ENCODE results near the gene CAPN1. TPM values are rescaled to one million over a fixed set of nuclear protein-coding genes. Genes with fewer than 3 reads are reported as not detected.

CAPN1 gene
- total and polyA plus RNA-seq, 2 of the 13 experiments (the other 11 are each of a cell fraction or from before 2014, with no cell fraction given), result 57.3 to 82.6 TPM

DNA sequence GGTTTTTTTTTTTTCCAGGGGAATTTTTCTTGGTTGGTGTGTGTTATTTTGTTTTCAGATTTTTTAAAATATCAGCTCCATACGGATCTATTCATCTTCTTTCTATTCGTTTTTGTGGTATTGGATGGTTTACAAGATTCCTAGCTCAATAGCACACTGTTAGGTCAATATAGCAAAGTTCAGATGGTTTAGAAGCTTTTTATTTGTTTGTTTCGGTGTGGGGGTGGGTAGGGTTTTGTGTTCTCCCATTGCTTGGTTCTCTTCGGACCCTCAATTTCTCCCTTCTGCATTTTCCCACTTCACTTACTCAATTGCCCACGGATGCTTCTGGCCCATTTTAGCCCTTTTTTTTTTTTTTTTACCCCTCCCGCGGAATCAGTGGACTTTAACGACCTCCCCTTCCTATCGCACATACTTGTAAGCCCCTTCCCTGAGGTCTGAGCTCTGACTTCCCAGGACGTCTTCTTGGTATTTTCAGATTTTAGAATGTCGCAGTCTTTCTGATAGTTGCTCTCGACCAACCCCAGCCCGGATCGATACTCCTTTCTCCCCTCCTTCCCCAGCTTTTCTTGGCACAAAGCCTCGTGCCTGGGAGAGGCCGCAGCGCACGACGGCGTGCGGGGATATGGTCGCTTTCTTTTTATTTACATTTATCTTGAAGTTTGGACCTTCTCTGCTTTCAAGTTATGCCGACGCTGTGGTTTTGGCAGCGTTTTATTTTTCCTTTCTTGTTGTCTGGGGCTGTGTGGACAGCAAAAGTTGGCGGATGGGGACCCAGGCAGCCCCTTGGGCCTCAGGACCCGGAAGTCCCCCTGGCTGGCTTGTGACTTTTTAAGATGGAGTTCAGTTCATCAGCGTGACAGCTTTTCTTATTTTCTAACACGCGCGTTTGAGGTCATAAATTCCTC, 16.1 kb upstream of the CAPN1 start (continued):
- TF ChIP-seq, protein P1, sequence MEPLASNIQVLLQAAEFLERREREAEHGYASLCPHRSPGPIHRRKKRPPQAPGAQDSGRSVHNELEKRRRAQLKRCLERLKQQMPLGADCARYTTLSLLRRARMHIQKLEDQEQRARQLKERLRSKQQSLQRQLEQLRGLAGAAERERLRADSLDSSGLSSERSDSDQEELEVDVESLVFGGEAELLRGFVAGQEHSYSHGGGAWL (CRISPR knock-in tag; IDR thresholded peaks at IDR 0.05), result no peak
- TF ChIP-seq PLRG1 (conservative IDR thresholded peaks at IDR 0.05) (no peak), ZNF552 (CRISPR knock-in tag; IDR thresholded peaks at IDR 0.05; ENCODE audit: borderline replicate concordance) (no peak), SNAPC4 (CRISPR knock-in tag; IDR thresholded peaks at IDR 0.05) (no peak), MED1 (CRISPR knock-in tag; IDR thresholded peaks at IDR 0.05) (peak; percentile 55), SMAD3 (CRISPR knock-in tag; IDR thresholded peaks at IDR 0.05) (peak; percentile 70), DNMT3B (CRISPR knock-in tag; conservative IDR thresholded peaks at IDR 0.05) (0 out of 2 replicates have a peak, but pooled peaks have one; percentile 90), HNF4G (IDR thresholded peaks at IDR 0.05; ENCODE audit: borderline replicate concordance, low read depth, low read length) (peak; percentile 75), HNF4G (CRISPR knock-in tag; IDR thresholded peaks at IDR 0.05; ENCODE audit: borderline replicate concordance, low read depth) (peak; percentile 55; the same call in 1 of the 2 replicates), ZFP36L1 (CRISPR knock-in tag; IDR thresholded peaks at IDR 0.05) (peak; percentile 70; the same call in 1 of the 2 replicates), JUND (CRISPR knock-in tag; IDR thresholded peaks at IDR 0.05) (no peak), ZNF333 (CRISPR knock-in tag; IDR thresholded peaks at IDR 0.05; ENCODE audit: borderline replicate concordance) (no peak), CERS6 (CRISPR knock-in tag; IDR thresholded peaks at IDR 0.05) (no peak), STAG1 (CRISPR knock-in tag; IDR thresholded peaks at IDR 0.05) (no peak), SMARCC2 (IDR thresholded peaks at IDR 0.05) (no peak), RBAK (CRISPR knock-in tag; IDR thresholded peaks at IDR 0.05) (no peak), ZBTB37 (CRISPR knock-in tag; IDR thresholded peaks at IDR 0.05) (peak; percentile 79), ZBTB38 (CRISPR knock-in tag; IDR thresholded peaks at IDR 0.05) (no peak), ZNF350 (CRISPR knock-in tag; IDR thresholded peaks at IDR 0.05; ENCODE audit: borderline replicate concordance, low read depth) (peak; percentile 63; the same call in 1 of the 2 replicates), CENPX (CRISPR knock-in tag; IDR thresholded peaks at IDR 0.05) (no peak)
